NCI-H524 (cell line): ENCODE measurements around the gene ZNF697.
"Not testable (repeated sequence)": the region's sequence is repeated elsewhere in the genome, so short reads cannot be mapped to it uniquely, and the experiment has no call there.

Experiments used
- DNase-seq, 2 experiments: peaks; one replicate each; lab custom pipeline; 2025; lab: John Stamatoyannopoulos, UW

The ZNF697 gene

GRCh38 chr1:119602789-119603188 is 45.3 kb downstream of the ZNF697 start:
- not testable (repeated sequence) for DNase-seq

DNA sequence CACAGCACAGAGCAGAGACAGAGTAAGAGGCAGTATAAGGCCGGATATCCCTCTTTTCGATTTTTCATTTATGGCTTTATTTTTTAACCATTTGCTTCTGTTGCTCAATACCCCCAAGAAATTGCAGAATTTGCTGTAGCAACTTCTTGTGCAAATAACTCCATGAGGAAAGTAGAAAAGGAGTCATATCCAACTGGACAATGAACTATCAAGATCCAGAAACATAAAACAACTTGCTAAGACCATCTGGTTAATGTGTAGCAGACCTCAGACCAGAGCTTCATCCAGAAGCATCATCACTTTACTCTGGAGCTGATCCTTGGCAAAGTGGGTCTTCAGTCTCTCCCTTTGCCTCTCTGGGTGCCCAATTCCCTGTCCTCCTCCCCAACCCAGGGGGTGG is 45.9 kb downstream of the ZNF697 start:
- no peak for DNase-seq

DNA sequence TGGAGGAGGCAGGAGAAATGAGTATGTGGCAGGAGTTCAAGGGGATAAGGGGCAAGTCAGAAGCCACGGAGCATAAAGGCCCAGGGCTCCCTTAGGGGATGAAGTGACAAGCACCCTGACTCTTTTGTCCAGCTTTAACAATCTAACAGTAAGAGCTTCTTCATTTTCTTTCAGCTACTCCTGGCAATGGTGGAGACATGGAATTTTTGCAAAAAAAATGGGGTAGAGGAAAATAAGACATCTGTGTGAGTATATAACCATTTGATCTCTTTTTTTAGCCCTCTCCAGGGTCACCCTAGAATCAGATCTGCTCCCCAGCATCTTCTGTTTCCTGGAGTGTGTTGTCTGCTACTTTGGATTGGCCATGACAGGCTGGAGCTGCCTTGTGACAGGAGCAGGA is 47.1 kb downstream of the ZNF697 start:
- no peak for DNase-seq

DNA sequence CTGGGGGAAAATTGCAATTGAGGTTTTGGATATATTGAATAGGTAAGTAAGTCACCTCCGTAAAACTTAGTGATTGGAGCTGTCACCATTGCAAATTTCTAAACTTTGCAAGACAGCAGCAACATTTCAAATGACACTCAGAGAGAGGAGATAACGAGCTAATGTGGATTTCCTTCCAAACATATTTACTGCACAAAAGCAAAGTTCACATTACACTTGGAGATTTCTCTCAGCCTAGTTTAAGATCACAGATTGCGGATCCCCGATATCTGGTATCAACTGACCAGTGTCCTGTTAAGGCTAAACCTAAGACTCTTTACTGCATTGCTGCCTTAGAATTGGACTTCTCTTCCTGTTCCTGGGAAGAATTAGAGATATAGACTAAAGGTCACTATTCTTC is 47.5 kb downstream of the ZNF697 start:
- DNase-seq: no peak

DNA sequence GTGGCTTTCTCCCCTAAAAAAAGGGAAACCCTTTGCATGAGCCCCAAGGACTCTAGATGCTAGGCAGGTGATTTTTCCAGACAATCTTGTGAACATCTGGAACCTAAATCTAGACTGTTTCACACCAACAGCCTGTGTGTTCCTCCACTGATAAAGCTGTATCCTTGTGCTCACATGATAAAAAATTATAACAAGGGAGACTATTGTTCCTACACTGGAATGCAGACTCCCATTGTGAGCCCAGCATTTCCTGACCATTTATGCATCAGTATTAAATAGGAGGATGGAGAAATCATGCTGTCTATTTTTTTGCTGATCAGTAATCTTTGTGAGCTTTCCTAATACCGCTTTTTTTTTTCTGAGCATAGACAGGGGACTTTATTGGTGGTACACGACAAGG is 52.5 kb downstream of the ZNF697 start:
- DNase-seq: no peak

- DNase-seq: no peak
Measured at GRCh38 chr1:119595168-119595567, 52.9 kb downstream of the ZNF697 start.

- DNase-seq: no peak
Measured at GRCh38 chr1:119594376-119594775, 53.7 kb downstream of the ZNF697 start.

- no peak for DNase-seq
Measured at GRCh38 chr1:119593805-119594204, 54.3 kb downstream of the ZNF697 start.

- no peak for DNase-seq
Measured at GRCh38 chr1:119590393-119590792, 57.7 kb downstream of the ZNF697 start.

DNA sequence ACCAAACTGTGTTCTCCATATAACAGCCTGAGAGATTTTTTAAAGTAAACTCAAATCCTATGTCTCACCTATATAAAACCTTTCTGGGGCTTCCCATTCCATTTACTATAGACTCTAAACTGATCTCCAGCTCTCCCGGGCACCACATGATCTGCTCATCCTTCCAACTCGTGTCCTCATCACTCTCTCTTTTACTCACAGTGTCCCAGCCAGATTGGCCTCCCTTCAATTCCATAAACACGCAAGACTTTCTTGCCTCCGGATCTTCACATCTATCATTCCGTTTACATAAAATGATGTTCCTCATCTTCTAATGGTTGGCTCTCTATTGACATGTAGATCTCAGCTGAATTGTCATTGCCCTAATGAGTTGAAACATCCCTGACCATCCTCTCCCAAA is 59.4 kb downstream of the ZNF697 start:
- DNase-seq: no peak

- DNase-seq: no peak
Measured at GRCh38 chr1:119587341-119587740, 60.7 kb downstream of the ZNF697 start.

DNA sequence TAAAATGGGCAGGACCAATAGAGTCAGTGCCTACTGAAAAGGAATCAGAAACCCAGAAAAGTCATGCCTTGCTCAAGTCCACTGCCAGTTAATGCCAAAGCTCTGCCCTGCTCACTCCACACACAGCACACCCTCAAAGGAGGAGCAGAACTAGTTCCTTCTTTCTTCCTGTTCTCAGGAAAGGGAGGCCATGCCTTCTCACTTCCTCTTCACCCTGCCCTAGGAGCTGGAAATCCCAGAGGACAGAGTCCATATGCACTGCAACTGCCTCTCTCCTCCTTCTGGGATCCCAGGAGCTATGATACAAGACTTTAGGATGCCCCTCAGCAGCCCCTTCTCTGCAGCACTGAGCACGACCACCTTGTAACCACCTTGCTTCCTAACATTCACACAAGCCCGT is 62.3 kb downstream of the ZNF697 start:
- not testable (repeated sequence) for DNase-seq

DNA sequence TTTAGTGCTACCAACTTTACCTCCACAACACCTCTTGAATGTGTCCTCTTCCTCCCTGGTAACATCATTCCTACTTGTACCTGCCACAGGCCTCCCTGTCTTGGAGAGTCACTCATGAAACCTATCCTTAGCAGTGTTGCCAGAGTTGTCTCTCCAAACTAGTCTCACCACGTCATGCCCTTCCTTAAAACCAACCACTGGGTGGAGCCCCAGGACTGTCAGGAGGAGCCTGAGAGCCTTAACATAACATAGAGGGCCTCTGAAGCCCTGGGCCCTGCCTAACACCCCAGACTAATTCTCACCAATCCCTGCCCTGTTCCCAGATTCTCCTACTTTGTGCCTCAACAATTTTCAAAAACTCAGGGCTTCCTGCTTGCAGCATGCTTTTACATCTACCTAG is 65.3 kb downstream of the ZNF697 start:
- DNase-seq: peak; percentile 10 to 36

GRCh38 chr1:119581076-119581475 is 67.0 kb downstream of the ZNF697 start:
- DNase-seq: not testable (repeated sequence)

GRCh38 chr1:119573886-119574285 is 74.2 kb downstream of the ZNF697 start:
- DNase-seq: no peak

DNA sequence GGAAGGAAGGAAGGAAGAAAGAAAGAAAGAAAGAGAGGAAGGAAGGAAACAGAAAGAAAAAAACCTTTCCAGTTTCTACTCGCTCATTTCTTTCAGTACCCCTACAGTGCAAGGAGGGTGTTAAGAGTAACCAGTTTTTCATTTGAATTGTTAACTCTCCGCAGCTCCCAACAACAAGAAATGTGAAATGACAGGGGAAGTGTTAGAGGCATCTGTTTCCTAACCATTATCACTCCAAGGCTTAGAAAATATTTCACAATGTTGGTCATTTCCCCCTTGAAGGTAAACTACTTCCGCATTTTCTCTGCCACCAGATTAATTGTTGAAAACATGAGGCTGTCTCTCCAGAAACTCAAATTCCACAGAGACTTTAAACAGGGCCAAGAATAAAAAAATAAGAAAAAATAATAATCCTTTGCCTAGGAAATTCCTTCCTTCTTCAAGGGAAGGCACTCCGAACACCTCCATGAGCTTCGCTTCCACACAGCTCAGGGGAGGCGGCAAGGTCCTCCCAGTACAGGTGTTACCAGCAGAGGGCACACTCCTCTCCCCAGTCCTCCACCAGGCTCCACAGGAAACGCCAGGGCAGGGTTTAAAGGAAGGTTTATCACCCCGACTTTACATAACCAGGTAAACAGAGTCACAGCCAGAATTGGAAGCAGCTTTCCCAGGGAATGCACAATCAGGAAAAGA is 78.0 kb downstream of the ZNF697 start:
- DNase-seq: not testable (repeated sequence)
